HG03139 (cell line): ENCODE data around the gene OTUB2.
A peak's percentile ranks its signal among the peaks of the same experiment; 100 is the strongest.

Experiments
- ATAC-seq: cut with Tn5 transposase; IDR thresholded peaks from one replicate; pipeline ENCODE4 v1.9.1; 2021; ENCODE audit not compliant: unreplicated experiment

OTUB2 gene

GRCh38 chr14:94026173-94026888 lies at the start of gene OTUB2:
OTUB2 (plus strand) TSS chr14:94026340; CDS start chr14:94026538, 198 bp downstream.
- peak; percentile 99 for ATAC-seq

- peak; percentile 7 for ATAC-seq
Measured at GRCh38 chr14:93976477-93977057, 49.6 kb upstream of the OTUB2 start, which contains the start of gene ASB2. ASB2 (minus strand) TSS chr14:93976570; CDS start chr14:93964539, 12,031 bp downstream.

GRCh38 chr14:93977171-93977570 lies 49.0 kb upstream of the OTUB2 start:
- ATAC-seq: no peak

- peak; percentile 59 for ATAC-seq
Measured at GRCh38 chr14:93977790-93978581, 48.2 kb upstream of the OTUB2 start.

GRCh38 chr14:93978735-93979134 lies 47.4 kb upstream of the OTUB2 start:
- ATAC-seq: peak; percentile 3

- ATAC-seq: no peak
Measured at GRCh38 chr14:93980456-93981201, 45.5 kb upstream of the OTUB2 start.

GRCh38 chr14:93981316-93982229 lies 44.6 kb upstream of the OTUB2 start:
- ATAC-seq: no peak

GRCh38 chr14:93982230-93983007 lies 43.7 kb upstream of the OTUB2 start:
- no peak for ATAC-seq

- ATAC-seq: no peak
Measured at GRCh38 chr14:93984070-93984469, 42.1 kb upstream of the OTUB2 start.

GRCh38 chr14:93984987-93985410 lies 41.1 kb upstream of the OTUB2 start:
- no peak for ATAC-seq

- ATAC-seq: no peak
Measured at GRCh38 chr14:93986955-93987354, 39.2 kb upstream of the OTUB2 start.

GRCh38 chr14:93987376-93987775 lies 38.8 kb upstream of the OTUB2 start:
- no peak for ATAC-seq

- ATAC-seq: no peak
Measured at GRCh38 chr14:93987815-93988476, 38.2 kb upstream of the OTUB2 start.

GRCh38 chr14:93989939-93990338 lies 36.2 kb upstream of the OTUB2 start:
- ATAC-seq: no peak

GRCh38 chr14:93991212-93991611 lies 34.9 kb upstream of the OTUB2 start:
- ATAC-seq: no peak

GRCh38 chr14:93991649-93992048 lies 34.5 kb upstream of the OTUB2 start:
- no peak for ATAC-seq

GRCh38 chr14:93993382-93993781 lies 32.8 kb upstream of the OTUB2 start:
- ATAC-seq: no peak

GRCh38 chr14:93994919-93995682 lies 31.0 kb upstream of the OTUB2 start:
- no peak for ATAC-seq
